ENCODE results near the gene MARK4. TPM values are rescaled to one million over a fixed set of nuclear protein-coding genes. Genes with fewer than 3 reads are reported as not detected.

Gene MARK4
- polyA plus RNA-seq, 2 of the 4 experiments (the other 2 are of a cell fraction) = 6.3 to 7.8 TPM

DNA sequence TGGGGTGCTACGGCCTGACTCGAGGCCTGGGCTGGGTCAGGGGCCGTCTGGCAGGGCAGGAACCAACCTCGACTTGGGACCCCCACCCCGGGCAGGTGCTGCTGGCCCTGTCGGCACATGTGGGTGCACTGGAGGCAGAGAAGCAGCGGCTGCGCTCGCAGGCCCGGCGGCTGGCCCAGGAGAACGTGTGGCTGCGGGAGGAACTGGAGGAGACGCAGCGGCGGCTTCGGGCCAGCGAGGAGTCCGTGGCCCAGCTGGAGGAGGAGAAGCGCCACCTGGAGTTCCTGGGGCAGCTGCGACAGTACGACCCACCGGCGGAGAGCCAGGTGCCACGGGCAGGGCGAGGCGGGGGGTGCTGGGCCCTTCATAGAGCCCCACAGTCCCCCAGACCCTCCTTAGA lies 95.4 kb downstream of the MARK4 start:
- 48% methylated on average over 2 of the region's 27 CpGs for WGBS (ENCODE audit: missing lambda C conversion rate)
- ChIA-PET CTCF (interaction anchor here (0.6 to 2.0 kb wide), 3 partner anchors 8 to 86 kb away, joined by 3 to 5 read pairs (median 4); no protein-coding TSS in a partner anchor), POLR2A (no interaction called here)
- ATAC-seq = no peak
- Histone ChIP-seq H3K9me3 (no peaks in the 10 kb centered on the region), H3K4me3 (no peak overlapping the region), H3K4me2 (no peak overlapping the region), H3K4me1 (no peaks in the 10 kb centered on the region), H3K27ac (no peak overlapping the region)
- DNase-seq (ENCODE audit: low read depth in 1 of 2, low spot score in 1 of 2) = no peak
- no peak for TF ChIP-seq MAFK (IDR thresholded peaks at IDR 0.05; ENCODE audit: partially characterized antibody)
- TF ChIP-seq CEBPB (IDR thresholded peaks at IDR 0.05) = no peak
- no peak for TF ChIP-seq ZSCAN20 (CRISPR knock-in tag; IDR thresholded peaks at IDR 0.05)
- no peak for TF ChIP-seq POLR2A (IDR thresholded peaks at IDR 0.05; ENCODE audit: low read length)
- TF ChIP-seq ZFP36 (IDR thresholded peaks at IDR 0.05; ENCODE audit: borderline replicate concordance, partially characterized antibody) = no peak
- no peak for TF ChIP-seq SMC3 (IDR thresholded peaks at IDR 0.05)
- TF ChIP-seq NPAS2 (CRISPR knock-in tag; IDR thresholded peaks at IDR 0.05; ENCODE audit: borderline replicate concordance) = no peak
- TF ChIP-seq, protein P1, sequence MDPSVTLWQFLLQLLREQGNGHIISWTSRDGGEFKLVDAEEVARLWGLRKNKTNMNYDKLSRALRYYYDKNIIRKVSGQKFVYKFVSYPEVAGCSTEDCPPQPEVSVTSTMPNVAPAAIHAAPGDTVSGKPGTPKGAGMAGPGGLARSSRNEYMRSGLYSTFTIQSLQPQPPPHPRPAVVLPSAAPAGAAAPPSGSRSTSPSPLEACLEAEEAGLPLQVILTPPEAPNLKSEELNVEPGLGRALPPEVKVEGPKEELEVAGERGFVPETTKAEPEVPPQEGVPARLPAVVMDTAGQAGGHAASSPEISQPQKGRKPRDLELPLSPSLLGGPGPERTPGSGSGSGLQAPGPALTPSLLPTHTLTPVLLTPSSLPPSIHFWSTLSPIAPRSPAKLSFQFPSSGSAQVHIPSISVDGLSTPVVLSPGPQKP (IDR thresholded peaks at IDR 0.05; ENCODE audit: low read depth, low read length) = no peak
- TF ChIP-seq, protein P2, sequence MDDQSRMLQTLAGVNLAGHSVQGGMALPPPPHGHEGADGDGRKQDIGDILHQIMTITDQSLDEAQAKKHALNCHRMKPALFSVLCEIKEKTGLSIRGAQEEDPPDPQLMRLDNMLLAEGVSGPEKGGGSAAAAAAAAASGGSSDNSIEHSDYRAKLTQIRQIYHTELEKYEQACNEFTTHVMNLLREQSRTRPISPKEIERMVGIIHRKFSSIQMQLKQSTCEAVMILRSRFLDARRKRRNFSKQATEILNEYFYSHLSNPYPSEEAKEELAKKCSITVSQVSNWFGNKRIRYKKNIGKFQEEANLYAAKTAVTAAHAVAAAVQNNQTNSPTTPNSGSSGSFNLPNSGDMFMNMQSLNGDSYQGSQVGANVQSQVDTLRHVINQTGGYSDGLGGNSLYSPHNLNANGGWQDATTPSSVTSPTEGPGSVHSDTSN (IDR thresholded peaks at IDR 0.05) = no peak
- no peak for TF ChIP-seq RAD21 (conservative IDR thresholded peaks at IDR 0.05 in 1 of 2, IDR thresholded peaks at IDR 0.05 in 1 of 2)
- TF ChIP-seq TFCP2L1 (CRISPR knock-in tag; IDR thresholded peaks at IDR 0.05) = no peak
- TF ChIP-seq MAZ (IDR thresholded peaks at IDR 0.05; ENCODE audit: borderline replicate concordance, low read depth, low read length) = no peak
- TF ChIP-seq, protein P3, sequence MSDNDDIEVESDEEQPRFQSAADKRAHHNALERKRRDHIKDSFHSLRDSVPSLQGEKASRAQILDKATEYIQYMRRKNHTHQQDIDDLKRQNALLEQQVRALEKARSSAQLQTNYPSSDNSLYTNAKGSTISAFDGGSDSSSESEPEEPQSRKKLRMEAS (IDR thresholded peaks at IDR 0.05) = no peak
- no peak for TF ChIP-seq GATA3 (IDR thresholded peaks at IDR 0.05; ENCODE audit: borderline replicate concordance)
- FAIRE-seq = no peak

DNA sequence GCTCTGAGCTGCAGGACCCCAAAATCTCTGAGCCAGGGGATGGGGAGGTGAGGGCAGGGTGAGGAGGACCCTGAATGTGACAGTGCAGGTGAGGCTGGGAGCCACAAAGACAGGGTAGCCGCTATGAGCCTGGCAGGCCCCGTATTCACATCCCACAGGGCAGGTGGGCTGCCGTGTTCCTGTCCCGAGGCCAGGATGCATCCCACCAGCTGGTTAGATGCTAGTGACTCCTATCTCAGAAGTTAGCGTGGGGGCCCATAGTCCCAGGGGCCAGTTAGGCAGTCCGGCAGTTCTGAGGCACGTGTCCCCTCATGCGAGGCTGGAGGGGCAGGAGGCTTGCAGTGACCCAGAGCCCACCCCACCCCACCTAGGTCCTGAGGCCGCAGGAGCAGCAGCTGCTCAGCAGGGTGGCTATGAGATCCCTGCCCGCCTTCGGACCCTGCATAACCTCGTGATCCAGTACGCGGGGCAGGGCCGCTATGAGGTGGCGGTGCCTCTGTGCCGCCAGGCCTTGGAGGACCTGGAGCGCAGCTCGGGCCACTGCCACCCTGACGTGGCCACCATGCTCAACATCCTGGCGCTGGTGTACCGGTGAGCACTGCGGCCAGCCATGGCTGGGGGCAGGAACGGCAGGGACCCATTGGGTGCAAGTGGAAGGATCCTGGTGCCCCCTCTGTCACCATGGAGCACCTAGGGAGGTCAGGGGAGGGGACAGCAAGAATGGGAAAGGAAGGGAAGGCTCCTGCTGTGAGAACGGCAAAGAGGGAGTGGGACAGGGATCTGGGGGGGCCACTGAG lies 96.7 kb downstream of the MARK4 start:
- TF ChIP-seq ZFP36 (IDR thresholded peaks at IDR 0.05; ENCODE audit: borderline replicate concordance, partially characterized antibody) (no peak), CHD4 (IDR thresholded peaks at IDR 0.05; ENCODE audit: borderline replicate concordance) (no peak), HDAC2 (IDR thresholded peaks at IDR 0.05) (no peak), HOXA7 (CRISPR knock-in tag; IDR thresholded peaks at IDR 0.05) (no peak), CHD2 (IDR thresholded peaks at IDR 0.05; ENCODE audit: low read length, partially characterized antibody) (no peak)
- TF ChIP-seq, protein P4, sequence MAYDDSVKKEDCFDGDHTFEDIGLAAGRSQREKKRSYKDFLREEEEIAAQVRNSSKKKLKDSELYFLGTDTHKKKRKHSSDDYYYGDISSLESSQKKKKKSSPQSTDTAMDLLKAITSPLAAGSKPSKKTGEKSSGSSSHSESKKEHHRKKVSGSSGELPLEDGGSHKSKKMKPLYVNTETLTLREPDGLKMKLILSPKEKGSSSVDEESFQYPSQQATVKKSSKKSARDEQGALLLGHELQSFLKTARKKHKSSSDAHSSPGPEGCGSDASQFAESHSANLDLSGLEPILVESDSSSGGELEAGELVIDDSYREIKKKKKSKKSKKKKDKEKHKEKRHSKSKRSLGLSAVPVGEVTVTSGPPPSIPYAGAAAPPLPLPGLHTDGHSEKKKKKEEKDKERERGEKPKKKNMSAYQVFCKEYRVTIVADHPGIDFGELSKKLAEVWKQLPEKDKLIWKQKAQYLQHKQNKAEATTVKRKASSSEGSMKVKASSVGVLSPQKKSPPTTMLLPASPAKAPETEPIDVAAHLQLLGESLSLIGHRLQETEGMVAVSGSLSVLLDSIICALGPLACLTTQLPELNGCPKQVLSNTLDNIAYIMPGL (CRISPR knock-in tag; IDR thresholded peaks at IDR 0.05; ENCODE audit: borderline replicate concordance) = no peak
- TF ChIP-seq, protein P5, sequence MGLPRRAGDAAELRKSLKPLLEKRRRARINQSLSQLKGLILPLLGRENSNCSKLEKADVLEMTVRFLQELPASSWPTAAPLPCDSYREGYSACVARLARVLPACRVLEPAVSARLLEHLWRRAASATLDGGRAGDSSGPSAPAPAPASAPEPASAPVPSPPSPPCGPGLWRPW (IDR thresholded peaks at IDR 0.05) = no peak
- H3K9me3 ChIP-seq = no peaks in the 10 kb centered on the region

More for the DNA sequence above, 96.7 kb downstream of the MARK4 start:
- POLR2A ChIA-PET = no interaction called here
- FAIRE-seq = no peak
- no peaks in the 10 kb centered on the region for H3K4me1 ChIP-seq
- H3K27ac ChIP-seq = no peak overlapping the region
- WGBS (ENCODE audit: missing lambda C conversion rate) = 79% methylated on average over 11 of the region's 25 CpGs
- no peak for DNase-seq (ENCODE audit: low read depth in 1 of 2, low spot score in 1 of 2)
- CTCF ChIA-PET = interaction anchor here (1.4 to 2.0 kb wide), 3 partner anchors 9 to 23 kb away, joined by 4 to 6 read pairs (median 4); no protein-coding TSS in a partner anchor
- no peak overlapping the region for H3K4me3 ChIP-seq
- no peak overlapping the region for H3K4me2 ChIP-seq
- ATAC-seq = no peak
